Activated T-cell treated with anti-CD3 and anti-CD28 coated beads for 1 hour (primary cell): ENCODE data around the gene KYAT1.
"Not testable (repeated sequence)": the region's sequence is repeated elsewhere in the genome, so short reads cannot be mapped to it uniquely, and the experiment has no call there.

Experiments used
- DNase-seq: peaks from one replicate; pipeline ENCODE4 v3.0.0-alpha.2; 2020; ENCODE audit warnings: low read depth

The KYAT1 gene

DNA sequence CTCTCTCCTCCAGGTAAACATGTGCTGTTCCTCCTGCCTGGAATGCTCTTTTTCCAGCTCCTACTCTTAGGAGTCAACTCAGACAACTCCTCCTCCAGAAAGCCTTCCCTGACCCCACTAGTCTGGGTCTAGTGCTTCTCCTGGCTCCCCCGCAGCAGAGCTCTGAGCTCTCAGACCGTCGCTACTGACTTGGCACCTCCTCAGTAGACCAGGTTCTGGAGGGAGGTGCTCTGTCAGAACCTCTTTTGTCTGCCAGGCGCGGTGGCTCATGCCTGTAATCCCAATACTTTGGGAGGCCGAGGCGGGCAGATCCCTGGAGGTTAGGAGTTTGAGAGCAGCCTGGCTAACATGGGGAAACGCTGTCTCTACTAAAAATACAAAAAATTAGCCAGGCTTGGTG, 3.6 kb upstream of the KYAT1 start:
- DNase-seq, result no peak

DNA sequence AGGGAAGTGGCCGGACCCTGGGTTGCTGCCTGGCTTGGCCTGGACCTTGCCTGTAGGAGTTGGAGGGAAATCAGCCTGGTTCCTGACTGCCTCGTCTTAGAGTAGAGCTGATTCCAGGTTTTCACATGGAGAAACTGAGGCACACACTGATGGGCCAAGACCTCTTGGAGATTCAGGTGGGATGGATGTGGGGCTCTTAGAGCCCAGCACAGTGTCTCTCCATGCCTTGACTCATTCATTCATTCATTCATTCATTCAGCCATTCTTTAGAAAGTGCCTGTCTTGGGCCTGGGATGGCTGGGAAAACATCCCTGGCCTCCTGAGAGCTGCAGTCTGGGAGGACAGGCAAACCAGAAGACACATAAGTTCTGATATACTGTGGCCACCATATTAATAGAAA, 2.4 kb upstream of the KYAT1 start:
- DNase-seq, result no peak

DNA sequence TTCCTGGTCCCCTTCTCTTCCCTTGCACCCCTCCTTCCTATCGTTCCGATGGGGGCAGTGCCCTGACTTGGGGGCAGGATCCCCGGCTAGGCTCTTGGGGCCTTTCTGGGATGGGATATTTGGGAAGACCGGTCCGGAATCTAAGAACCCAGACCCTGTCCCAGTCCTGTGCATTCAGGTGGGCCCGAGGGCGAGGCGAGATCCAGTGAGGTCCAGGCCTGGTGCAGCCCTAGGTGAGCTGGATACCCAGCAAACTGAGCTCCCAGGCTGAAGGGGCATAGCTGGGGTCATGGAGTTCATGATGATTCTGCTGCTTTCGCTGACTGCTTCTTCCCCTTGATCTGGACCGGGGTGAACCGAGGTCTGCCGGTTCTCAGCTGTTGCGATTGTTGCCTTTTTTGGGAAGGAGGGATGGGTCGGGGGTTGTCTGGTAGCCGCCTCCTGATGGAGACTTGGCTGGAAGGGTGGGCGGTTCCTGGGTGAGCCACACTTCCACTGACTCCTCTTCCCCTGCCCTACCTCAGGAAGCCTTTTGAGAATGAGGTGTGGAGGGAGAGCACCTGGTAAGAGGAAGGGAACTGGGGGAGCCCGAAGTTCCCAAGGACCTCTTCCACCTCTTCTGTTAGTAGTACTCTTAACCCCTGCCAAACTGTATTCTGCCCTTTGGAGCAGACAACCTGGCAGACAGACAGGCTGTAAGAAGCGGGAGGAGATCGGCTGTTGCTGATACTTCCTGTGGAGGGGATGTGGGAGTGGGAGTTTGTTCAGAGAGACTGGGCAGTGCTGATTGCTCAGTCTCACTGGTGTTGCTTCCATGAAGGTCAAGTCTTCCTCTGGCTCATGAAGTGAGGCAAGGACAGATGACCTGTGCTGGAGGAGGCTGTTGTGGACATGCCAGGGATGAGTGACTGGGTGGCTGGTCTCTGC, 1.2 kb upstream of the KYAT1 start:
- DNase-seq, result no peak

DNA sequence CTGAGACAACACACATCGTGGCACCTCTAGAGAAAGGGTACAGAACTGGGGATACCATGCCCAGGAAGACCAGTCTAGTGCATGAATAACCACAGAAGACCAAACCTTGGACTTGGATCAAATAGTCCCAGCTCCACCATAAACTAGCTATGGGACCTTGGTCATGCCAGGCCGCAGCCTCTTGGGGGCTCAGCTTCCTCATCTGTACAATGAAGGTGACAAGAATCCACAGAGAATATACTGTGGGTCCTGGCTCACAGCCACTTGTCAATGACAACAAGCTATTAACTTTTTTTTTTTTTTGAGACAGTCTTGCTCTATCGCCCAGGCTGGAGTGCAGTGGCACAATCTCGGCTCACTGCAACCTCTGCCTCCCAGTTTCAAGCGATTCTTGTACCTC, 3.9 kb downstream of the KYAT1 start:
- no peak for DNase-seq

DNA sequence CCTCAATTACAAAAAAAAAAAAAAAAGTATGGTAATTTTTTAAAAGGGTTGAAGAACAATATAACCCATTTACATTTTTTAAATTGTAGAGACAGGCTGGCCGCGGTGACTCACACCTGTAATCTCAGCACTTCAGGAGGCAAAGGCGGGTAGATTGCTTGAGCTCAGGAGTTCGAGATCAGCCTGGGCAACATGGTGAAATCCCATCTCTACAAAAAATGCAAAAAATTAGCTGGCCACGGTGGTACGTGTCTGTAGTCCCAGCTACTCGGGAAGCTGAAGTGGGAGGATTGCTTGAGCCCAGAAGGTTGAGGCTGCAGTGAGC, 10.8 kb downstream of the KYAT1 start:
- DNase-seq, result not testable (repeated sequence)

DNA sequence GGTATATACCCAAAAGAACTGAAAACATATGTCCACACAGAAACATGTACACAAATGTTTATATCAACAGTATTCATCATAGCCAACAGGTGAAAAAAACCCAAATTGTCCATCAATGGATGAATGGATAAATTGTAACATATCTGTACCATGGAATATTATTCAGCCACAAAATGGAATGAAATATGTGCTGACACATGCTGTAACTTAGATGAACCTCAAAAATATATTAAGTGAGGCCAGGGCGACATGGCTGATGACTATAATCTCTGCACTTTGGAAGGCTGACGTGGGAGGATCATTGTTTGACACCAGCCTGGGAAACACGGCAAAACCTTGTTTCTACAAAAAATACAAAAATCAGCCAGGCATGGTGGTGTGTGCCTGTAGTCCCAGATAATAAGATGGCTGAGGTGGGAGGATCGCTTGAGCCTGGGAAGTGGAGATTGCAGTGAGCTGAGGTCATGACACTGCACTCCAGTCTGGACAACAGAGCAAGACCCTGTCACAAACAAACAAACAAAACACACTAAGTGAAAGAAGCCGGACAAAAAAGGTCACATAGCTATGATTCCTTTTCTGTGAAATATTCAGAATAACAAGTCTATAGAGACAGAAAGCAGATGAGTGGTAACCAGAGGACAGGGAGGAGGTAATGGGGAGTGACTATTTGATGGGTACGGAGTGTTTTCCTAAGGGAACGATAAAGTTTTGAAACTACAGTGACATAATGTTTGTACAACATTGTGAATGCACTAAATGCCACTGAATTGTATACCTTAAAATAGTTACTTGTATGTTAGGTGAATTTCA, 11.4 kb downstream of the KYAT1 start:
- DNase-seq, result no peak

DNA sequence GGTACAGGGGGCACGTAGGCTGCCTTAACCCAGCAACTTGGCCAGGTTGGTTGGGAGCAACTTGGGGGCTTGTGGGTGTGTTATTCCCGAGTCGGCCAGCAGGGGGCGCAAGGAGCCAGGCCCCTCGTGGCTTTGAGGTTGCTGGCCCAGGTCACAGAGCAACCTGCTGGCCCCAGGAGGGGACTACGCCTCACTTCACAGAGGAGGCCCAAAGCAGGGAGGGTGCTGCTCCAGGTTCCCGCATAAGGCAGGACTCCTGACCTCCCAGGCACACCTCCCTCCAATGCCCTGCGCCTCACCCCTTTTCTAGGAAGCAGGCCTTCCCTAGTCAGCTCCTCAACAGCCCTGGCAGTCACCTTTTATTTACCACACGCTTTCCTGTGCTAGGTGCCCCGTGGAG, 18.1 kb downstream of the KYAT1 start:
- peak; percentile 87 for DNase-seq

DNA sequence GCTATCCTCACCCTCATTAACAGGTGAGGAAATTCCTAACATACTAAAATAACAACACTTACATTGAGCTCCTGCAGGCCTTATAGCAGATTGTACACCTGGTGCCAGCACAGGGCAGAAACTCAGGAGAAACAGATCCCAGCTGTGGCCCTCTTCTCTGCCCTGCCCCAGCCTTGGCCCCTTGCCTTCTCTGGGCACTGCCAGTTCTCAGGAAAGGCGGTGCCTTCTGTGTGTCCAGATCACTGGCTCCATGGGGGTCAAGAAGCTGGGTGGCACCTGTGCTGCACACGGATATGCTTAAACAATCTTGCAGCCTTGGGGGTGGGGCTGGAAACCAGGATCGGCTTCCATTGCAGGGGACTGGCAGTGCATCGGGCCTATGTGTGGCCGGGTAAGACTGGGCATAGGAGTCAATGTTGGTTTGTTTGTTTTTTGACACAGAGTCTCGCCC, 19.3 kb downstream of the KYAT1 start:
- no peak for DNase-seq

DNA sequence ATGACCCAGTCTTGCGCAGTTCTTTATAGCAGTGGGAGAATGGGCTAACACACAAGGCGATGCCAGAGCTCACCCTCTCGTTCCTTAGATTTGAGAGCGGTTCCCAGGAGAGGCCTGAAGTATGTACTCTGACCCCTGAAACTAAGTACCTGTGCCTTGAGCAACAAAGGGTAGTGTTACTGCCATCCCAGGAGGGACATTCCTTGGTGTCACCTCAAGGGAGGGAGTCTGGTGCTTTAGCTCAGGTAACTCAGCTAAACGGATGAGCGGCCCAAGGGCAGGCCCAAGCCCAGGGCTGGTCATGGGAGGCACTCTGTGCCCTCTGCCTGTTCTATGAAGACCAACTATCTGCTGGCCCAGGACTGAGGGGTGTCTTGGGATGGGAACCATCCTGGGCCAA, 20.2 kb downstream of the KYAT1 start:
- DNase-seq, result no peak

DNA sequence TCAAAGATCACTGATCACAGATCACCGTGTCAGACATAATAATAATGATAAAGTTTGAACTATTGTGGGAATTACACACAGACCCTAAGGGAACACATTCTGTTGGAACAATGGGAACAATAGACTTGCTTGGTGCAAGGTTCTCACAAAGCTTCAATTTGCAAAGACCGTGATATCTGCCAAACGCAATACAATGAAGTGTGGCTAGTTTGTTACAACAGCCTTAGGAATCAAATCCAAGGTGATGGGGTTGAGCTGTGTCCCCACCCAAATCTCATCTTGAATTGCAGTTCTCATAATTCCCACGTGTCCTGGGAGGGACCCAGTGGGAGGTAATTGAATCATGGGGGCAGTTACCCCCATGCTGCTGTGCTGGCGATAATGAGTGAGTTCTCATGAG, 20.8 kb downstream of the KYAT1 start:
- DNase-seq, result no peak

DNA sequence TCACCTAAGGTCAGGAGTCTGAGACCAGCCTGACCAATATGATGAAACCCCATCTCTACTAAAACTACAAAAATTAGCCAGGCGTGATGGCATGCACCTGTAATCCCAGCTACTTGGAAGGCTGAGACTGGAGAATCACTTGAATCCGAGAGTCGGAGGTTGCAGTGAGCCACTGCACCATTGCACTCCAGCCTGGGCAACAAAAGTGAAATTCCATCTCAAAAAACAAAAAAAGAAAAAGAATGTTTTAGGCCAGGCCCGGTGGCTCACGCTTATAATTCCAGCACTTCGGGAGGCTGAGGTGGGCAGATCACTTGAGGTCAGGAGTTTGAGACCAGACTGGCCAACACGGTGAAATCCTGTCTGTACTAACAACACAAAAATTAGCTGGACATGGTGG, 23.3 kb downstream of the KYAT1 start:
- not testable (repeated sequence) for DNase-seq

DNA sequence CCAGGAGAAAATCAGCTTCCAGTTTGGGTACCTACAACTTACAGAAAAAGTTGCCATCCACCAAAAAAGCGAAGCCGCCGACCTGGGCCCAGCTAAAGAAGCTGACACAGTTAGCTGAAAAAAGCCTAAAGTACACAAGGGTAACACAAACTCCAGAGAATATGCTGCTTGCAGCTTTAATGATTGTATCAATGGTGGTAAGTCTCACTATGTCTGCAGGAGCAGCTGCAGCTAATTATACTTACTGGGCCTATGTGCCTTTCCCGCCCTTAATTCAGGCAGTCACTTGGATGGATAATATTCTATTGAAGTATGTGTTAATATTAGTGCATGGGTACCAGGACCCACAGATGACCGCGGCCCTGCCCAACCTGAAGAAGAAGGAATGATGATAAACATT, 27.3 kb downstream of the KYAT1 start:
- DNase-seq, result not testable (repeated sequence)

DNA sequence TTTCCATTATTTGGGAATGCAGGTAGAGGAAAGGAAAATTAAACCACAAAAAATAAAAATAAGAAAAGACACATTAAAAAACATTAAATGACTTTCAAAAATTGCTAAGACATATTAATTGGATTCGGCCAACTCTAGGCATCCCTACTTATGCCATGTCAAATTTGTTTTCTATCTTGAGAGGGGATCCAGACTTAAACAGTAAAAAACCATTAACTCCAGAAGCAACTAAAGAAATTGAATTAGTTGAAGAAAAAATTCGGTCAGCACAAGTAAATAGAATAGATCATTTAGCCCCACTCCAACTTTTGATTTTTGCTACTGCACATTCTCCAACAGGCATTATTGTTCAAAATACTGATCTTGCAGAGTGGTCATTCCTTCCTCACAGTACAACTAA, 29.1 kb downstream of the KYAT1 start:
- not testable (repeated sequence) for DNase-seq

DNA sequence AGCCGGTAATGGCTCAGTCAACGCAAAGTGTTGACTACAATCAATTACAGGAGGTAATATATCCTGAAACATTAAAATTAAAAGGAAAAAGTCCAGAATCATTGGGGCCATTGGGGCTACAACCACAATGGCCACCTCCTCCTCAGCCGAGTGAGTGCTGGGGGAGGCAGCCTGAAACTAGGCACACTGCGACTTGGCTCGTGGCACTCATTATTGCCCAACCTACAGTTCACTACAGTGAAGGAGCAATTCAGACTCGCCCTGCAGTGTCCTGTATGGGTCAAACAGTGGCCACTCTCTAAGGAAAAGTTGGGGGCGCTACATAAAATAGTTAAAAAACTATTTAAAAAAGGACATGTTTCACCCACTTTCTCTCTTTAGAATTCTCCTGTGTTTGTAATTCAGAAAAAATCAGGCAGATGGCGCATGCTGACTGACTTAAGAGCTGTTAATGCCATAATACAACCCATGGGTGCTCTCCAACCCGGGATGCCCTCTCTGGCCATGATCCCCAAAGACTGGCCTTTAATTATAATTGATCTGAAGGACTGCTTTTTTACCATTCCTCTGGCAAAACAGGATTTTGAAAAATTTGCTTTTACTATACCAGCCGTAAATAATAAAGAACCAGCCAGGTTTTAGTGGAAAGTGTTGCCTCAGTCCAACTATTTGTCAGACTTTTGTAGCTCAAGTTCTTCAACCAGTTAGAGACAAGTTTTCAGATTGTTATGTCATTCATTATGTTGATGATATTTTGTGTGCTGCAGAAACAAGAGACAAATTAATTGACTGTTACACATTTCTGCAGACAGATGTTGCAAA, 29.8 kb downstream of the KYAT1 start:
- not testable (repeated sequence) for DNase-seq

DNA sequence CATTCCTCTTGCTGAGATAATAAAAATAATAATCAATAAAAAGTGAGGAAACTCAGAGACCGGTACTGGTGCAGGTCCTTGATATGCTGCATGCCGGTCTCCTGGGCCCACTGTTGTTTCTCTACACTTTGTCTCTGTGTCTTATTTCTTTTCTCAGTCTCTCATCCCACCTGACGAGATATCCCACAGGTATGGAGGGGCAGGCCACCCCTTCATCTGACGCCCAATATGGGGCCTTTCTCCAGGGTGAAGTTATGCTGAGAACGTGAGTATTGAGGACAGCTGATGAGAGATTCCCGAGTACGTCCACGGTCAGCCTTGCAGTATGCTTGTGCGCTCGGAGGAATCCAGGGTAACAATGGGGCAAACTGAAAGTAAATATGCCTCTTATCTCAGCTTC, 30.7 kb downstream of the KYAT1 start:
- not testable (repeated sequence) for DNase-seq

DNA sequence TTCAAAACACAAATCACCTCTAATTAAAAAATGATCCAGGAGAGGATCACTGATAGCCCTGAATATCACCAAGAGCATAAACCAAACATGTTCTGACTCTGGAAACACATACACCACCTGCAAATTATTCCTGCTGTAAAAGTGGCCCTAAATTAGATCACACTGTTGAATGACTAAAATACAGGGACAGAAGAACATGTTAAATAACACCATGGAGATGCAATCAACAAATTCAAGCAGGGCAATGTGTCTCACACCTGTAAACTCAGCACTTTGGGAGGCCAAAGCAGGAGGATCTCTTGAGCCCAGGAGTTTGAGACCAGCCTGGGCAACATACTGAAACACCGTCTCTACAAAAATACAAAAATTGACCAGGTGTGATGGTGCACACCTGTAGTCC, 33.9 kb downstream of the KYAT1 start:
- no peak for DNase-seq

DNA sequence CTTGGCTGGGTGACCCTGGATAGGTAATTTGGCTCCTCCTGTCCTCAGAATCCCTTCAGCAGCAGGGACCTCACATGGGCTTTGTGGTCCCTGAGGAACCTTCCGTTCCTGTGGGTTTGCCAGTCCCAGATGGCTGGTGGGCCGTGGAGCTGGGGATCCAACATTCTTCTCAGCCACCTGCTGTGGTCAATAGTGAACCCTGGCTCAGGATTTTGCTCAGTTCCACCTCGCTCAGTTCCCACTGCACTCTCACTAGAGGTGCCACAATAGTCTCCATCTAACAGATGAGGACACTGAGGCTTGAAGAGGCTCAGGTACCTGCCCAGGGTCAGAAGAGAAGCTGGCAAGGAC, 35.1 kb downstream of the KYAT1 start:
- no peak for DNase-seq

DNA sequence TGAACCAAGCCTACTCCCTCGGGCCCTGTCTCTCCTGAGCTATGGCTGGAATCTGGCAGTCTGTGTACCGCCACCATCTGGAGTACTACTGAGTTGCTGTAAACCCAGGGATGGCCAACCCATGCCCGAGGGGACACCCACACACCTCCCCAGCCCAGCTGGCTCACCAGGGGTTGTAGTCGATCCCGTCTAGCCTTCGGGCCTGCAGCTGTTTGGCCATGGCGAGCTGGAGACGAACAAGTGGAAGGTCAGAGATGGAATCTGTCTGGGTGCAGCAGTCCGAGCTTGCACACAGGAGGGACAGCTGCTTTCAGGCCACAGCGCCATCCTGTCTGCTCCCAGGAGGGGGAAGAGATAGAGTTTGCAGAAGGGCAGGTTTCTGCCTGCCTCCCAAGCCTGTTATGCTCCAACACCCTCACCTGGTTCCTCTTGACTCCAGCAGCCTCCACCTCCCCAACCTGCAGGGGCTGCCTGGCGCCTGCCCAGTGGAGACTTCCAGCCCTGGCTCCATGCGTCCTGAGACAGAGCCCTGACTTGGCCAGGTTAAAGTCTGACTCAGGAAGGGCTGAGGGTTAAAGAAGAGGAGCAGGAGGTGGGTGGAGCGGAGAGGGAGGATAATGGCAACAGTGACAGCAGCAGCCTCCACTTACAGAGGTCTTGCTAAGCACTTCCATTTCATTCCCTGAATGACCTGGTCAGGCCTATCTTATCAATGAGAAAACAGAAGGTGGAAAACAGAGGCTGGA, 36.4 kb downstream of the KYAT1 start:
- no peak for DNase-seq

DNA sequence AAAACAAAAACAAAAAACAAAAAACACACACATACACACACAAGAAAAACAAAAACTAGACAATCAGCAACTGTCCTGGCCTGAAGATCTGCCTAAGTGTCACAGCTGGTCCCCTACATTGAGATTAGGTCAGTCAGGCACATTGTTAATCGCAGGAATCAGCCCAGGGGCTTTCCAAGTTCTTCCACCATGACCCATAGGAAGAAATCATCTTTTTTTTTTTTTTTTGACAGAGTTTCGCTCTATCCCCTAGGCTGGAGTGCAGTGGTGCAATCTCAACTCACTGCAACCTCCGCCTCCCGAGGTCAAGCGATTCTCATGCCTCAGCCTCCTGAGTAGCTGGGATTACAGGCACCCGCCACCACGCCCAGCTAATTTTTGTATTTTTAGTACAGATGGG, 38.6 kb downstream of the KYAT1 start:
- DNase-seq, result not testable (repeated sequence)

DNA sequence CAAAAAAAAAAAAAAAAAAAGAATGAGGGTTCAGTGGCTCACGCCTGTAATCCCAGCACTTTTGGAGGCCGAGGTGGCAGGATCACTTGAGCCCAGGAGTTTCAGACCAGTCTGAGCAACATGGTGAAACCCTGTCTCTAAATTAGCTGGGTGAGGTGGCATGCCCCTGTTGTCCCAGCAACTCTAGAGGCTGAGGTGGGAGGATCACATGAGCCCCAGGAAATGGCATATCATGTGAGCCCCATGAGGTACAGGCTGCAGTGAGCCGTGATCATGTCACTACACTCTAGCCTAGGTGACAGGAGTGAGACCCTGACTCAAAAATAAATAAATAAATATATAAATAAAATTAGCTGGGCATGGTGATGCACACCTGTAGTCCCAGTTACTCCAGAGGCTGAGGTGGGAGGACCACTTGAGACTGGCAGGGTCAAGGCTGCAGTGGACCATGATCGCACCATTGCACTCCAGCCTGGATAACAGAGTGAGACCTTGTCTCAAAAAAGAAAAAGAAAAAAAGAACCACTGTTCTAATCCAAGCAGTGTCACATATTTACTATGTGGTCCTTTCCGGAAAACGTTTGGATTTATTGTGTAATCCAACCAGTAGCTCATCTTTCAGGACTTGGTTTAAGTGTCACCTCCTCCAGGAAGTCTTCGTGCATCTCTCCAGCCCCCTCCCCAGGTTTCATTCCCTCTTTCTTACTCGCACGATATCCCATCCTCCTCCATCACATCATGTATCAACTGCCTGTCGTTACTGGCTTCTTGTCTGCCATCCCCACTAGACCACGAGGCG, 39.9 kb downstream of the KYAT1 start:
- no peak for DNase-seq

DNA sequence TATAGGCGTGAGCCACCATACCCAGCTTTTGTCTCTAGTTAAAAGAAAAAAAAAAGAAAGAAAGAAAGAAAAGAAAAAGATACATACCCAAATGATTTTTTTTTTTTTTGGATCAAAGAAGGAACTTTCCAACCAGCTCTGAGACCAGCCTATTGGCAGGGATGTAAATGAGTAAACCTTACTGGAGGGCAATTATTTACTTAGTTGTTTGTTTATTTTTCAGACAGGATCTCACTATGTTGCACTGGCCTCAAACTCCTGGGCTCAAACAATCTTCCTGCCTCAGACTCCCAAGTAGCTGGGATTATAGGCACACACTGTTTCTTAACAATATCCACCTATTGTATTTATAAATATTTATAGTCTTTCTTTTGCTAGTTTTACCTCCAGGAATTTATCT, 41.2 kb downstream of the KYAT1 start:
- DNase-seq, result no peak
